Smooth muscle cell (in vitro differentiated cells): Measurements from ENCODE around the gene MED27. TPM values are rescaled to one million over a fixed set of nuclear protein-coding genes. Genes with fewer than 3 reads are reported as not detected.

Source experiments
- DNase-seq: peaks from one replicate; lab custom pipeline; 2025; ENCODE audit not compliant: unreplicated experiment; lab: John Stamatoyannopoulos, UW
- H2AFZ ChIP-seq: fragments of 200-600 bp; sonication (generic); 2 replicates; pipeline ENCODE4 v1.6.0; 2016; ENCODE audit warnings: antibody characterized with exemption, low read depth, mild to moderate bottlenecking
- H3F3A ChIP-seq: fragments of 200-600 bp; sonication (generic); 2 replicates; pipeline ENCODE4 v1.6.0; 2017; ENCODE audit warnings: antibody characterized with exemption, low read depth
- H3K27ac ChIP-seq: fragments of 200-600 bp; sonication (generic); 2 replicates; pipeline ENCODE4 v1.5.1; 2016; ENCODE audit warnings: low read depth, mild to moderate bottlenecking
- H3K27me3 ChIP-seq: fragments of 200-600 bp; sonication (generic); 2 replicates; pipeline ENCODE4 v1.6.1; 2016; ENCODE audit warnings: low read depth, mild to moderate bottlenecking
- H3K36me3 ChIP-seq: fragments of 200-600 bp; sonication (generic); 2 replicates; pipeline ENCODE4 v1.5.1; 2016; ENCODE audit warnings: low read depth
- H3K4me1 ChIP-seq: fragments of 200-600 bp; sonication (generic); 2 replicates; pipeline ENCODE4 v1.5.1; 2016; ENCODE audit warnings: low read depth
- H3K4me2 ChIP-seq: fragments of 200-600 bp; sonication (generic); 2 replicates; pipeline ENCODE4 v1.6.0; 2016; ENCODE audit warnings: mild to moderate bottlenecking
- H3K4me3 ChIP-seq: fragments of 200-600 bp; sonication (generic); 2 replicates; pipeline ENCODE4 v1.5.1; 2016; ENCODE audit warnings: mild to moderate bottlenecking
- H3K79me2 ChIP-seq: fragments of 200-600 bp; sonication (generic); 2 replicates; pipeline ENCODE4 v1.6.0; 2016; ENCODE audit warnings: low read depth, mild to moderate bottlenecking
- H3K9ac ChIP-seq: fragments of 200-600 bp; sonication (generic); 2 replicates; pipeline ENCODE4 v1.6.0; 2016; ENCODE audit warnings: low read depth
- H3K9me3 ChIP-seq: fragments of 200-600 bp; sonication (generic); replicated peaks from 2 replicates; pipeline ENCODE4 v1.5.1; 2016; ENCODE audit warnings: low read depth
- H4K20me1 ChIP-seq: fragments of 200-600 bp; sonication (generic); 2 replicates; pipeline ENCODE4 v1.6.0; 2016; ENCODE audit warnings: low read depth
- WGBS: methylation state at CpG from one replicate; pipeline ENCODE4 v1.1.7; 2016; ENCODE audit warnings: low lambda C conversion rate; 5-methylcytosine and 5-hydroxymethylcytosine counted together
- polyA plus RNA-seq: library from polyadenylated mRNA; unstranded; fragments of >200 nt; fragmentation: Nextera tagmentation; extraction: Ambion mirVana; gene quantifications from 2 replicates; pipeline ENCODE4 v1.2.1, GENCODE V29; 2016
- total RNA-seq: library from RNA; depleted of rRNA; stranded (reverse); fragments of >200 nt; gene quantifications from 2 replicates; pipeline ENCODE4 v1.2.3, GENCODE V29; 2014
- TF ChIP-seq, protein P1 (sequence below): fragments of 200-600 bp; sonication (generic); IDR thresholded peaks from 2 replicates; pipeline ENCODE4 v1.5.1; 2017; ENCODE audit warnings: borderline replicate concordance, mild to moderate bottlenecking, antibody characterized with exemption; ENCODE audit not compliant: insufficient read depth, poor library complexity, severe bottlenecking

MED27 gene
- total and polyA plus RNA-seq, 2 experiments from 2014 or later, result 24.0 to 50.0 TPM

DNA sequence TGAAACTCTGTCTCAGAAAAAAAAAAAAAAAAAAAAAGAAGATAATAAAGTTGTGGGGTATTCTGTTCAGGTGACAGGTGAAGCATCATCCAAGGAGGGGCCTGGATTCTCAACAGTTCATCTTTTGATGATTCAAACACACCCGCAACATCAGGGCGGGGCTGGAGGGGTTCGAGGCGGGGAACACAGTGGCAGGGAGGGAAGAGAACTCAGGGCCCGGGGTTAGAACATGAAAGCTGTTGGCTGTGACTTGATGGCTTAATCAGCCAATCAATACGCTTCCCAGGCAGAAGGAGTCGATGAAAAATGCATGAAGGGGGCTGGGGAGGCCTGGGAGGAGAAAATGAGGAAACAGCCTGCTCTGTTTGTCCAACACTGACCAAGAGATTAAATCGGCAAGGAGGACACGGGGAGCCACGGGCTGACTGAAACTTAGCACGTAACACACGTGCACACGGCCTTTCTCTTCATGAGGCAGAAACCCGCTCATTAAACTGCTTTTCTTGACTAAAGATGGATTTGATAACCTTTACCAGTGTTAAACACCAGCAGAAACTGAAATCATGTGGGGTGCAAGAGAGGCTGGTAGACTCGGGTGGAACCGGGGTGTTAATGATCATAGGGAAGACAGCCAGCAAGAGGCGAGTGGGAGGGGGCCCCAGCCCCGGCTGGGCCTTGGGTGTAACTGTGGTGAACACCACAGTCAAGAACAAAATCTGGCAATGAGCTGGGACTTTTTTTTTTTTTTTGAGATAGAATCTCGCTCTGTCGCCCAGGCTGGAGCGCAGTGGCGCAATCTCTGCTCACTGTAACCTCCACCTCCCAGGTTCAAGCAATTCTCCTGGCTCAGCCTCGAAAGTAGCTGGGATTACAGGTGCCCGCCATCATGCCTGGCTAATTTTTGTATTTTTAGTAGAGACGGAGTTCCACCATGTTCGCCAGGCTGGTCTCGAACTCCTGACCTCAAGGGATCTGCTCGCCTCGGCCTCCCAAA, 234.1 kb downstream of the MED27 start:
- H4K20me1 ChIP-seq, result no peaks in the 10 kb centered on the region
- H3K79me2 ChIP-seq, result no peaks in the 10 kb centered on the region
- no peak overlapping the region for H3K27ac ChIP-seq
- H3K27me3 ChIP-seq, result peaks cover 7% of the 10 kb centered on the region
- WGBS, result 92% methylated on average over 29 of the region's 29 CpGs
- H2AFZ ChIP-seq, result no peak overlapping the region
- DNase-seq, result no peak
- H3K9me3 ChIP-seq, result no peaks in the 10 kb centered on the region
- H3K4me2 ChIP-seq, result no peak overlapping the region
- no peaks in the 10 kb centered on the region for H3K4me1 ChIP-seq
- no peaks in the 10 kb centered on the region for H3F3A ChIP-seq
- no peak overlapping the region for H3K4me3 ChIP-seq
- no peak overlapping the region for H3K9ac ChIP-seq
- no peaks in the 10 kb centered on the region for H3K36me3 ChIP-seq
- TF ChIP-seq, protein P1, sequence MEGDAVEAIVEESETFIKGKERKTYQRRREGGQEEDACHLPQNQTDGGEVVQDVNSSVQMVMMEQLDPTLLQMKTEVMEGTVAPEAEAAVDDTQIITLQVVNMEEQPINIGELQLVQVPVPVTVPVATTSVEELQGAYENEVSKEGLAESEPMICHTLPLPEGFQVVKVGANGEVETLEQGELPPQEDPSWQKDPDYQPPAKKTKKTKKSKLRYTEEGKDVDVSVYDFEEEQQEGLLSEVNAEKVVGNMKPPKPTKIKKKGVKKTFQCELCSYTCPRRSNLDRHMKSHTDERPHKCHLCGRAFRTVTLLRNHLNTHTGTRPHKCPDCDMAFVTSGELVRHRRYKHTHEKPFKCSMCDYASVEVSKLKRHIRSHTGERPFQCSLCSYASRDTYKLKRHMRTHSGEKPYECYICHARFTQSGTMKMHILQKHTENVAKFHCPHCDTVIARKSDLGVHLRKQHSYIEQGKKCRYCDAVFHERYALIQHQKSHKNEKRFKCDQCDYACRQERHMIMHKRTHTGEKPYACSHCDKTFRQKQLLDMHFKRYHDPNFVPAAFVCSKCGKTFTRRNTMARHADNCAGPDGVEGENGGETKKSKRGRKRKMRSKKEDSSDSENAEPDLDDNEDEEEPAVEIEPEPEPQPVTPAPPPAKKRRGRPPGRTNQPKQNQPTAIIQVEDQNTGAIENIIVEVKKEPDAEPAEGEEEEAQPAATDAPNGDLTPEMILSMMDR, result no peak

DNA sequence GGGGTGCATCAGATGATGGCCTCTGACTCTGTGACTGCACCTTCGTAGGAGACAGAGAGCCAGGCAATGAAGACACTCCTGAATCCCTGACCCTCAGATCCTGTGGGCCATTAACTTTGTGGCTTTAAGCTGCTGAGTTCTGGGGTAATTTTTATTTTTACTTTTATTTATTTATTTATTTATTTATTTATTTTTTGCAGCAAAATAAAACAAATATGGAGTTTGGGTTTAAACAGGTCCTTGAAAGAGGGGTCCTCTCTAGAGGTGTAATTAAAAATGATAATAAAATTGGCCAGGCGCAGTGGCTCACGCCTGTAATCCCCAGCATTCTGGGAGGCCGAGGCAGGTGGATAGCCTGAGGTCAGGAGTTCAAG, 234.9 kb downstream of the MED27 start:
- H3K9ac ChIP-seq, result no peak overlapping the region
- H3K4me2 ChIP-seq, result no peak overlapping the region
- TF ChIP-seq, protein P1, result no peak
- H3K4me3 ChIP-seq, result no peak overlapping the region
- no peak overlapping the region for H3K27ac ChIP-seq
- H3K36me3 ChIP-seq, result no peaks in the 10 kb centered on the region
- WGBS, result 96% methylated on average over 4 of the region's 4 CpGs
- no peaks in the 10 kb centered on the region for H3K9me3 ChIP-seq
- H3K27me3 ChIP-seq, result peaks cover 7% of the 10 kb centered on the region
- H2AFZ ChIP-seq, result no peak overlapping the region
- no peaks in the 10 kb centered on the region for H4K20me1 ChIP-seq
- H3K4me1 ChIP-seq, result no peaks in the 10 kb centered on the region
- H3F3A ChIP-seq, result no peaks in the 10 kb centered on the region
- DNase-seq, result no peak
- H3K79me2 ChIP-seq, result no peaks in the 10 kb centered on the region

- no peaks in the 10 kb centered on the region for H3K79me2 ChIP-seq
- H3K27me3 ChIP-seq, result peaks cover 7% of the 10 kb centered on the region
- H3K4me3 ChIP-seq, result no peak overlapping the region
- no peaks in the 10 kb centered on the region for H3F3A ChIP-seq
- no peaks in the 10 kb centered on the region for H3K9me3 ChIP-seq
- no peak overlapping the region for H2AFZ ChIP-seq
- no peaks in the 10 kb centered on the region for H3K36me3 ChIP-seq
- H4K20me1 ChIP-seq, result no peaks in the 10 kb centered on the region
- no peak for DNase-seq
- TF ChIP-seq, protein P1, result no peak
- H3K4me2 ChIP-seq, result no peak overlapping the region
- no peak overlapping the region for H3K9ac ChIP-seq
- no peak overlapping the region for H3K27ac ChIP-seq
- WGBS, result 89% methylated on average over 33 of the region's 33 CpGs
- H3K4me1 ChIP-seq, result no peaks in the 10 kb centered on the region
Measured at GRCh38 chr9:131843989-131844744, 235.5 kb downstream of the MED27 start.
